Esophagus muscularis mucosa (tissue), 3 donors: ENCODE measurements around the gene PRSS21.

Source experiments
- EP300 ChIP-seq: sonication (generic); formaldehyde crosslinking; IDR thresholded peaks from one replicate; pipeline ENCODE4 v1.6.1; 2017; ENCODE audit warnings: antibody characterized with exemption
- TF ChIP-seq, protein P1 (sequence below), 3 experiments: fragments of 200-600 bp in 2 of 3; fragments of 450-650 bp in 1 of 3; sonication (generic) in 2 of 3; IDR thresholded peaks; one replicate each; pipeline ENCODE4 v1.5.1; 2017 to 2019; ENCODE audit warnings: antibody characterized with exemption in 3 of 3, mild to moderate bottlenecking in 2 of 3, moderate library complexity in 1 of 3

DNA sequence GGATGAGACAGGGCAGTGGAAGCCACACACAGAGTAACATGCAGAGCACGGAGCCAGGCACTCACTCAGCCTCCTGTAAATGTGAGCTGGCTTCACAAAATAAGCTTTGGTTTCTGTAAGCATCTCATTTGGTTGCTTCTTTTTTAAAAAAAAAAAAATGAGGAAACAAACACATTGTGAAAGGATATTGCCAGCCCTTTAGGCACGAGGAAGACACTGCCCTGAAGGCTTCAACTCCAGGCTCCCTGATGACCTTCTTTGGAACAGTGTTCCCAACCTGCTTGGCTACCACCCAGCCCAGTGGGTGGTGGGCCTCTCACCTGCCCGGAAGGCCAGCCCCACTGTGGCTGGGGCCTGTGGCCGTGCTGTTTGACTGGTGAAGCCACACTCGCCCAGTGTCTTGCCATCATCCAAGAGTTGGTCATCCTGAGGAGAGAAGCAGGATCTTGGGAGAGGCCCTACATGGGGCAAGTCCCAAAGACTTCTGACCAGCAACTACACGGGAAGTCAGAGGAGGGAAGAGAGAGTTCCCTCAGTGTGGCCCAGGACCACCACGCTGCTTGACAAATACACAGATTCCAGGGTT is 41.8 kb upstream of the PRSS21 start:
- TF ChIP-seq, protein P1, sequence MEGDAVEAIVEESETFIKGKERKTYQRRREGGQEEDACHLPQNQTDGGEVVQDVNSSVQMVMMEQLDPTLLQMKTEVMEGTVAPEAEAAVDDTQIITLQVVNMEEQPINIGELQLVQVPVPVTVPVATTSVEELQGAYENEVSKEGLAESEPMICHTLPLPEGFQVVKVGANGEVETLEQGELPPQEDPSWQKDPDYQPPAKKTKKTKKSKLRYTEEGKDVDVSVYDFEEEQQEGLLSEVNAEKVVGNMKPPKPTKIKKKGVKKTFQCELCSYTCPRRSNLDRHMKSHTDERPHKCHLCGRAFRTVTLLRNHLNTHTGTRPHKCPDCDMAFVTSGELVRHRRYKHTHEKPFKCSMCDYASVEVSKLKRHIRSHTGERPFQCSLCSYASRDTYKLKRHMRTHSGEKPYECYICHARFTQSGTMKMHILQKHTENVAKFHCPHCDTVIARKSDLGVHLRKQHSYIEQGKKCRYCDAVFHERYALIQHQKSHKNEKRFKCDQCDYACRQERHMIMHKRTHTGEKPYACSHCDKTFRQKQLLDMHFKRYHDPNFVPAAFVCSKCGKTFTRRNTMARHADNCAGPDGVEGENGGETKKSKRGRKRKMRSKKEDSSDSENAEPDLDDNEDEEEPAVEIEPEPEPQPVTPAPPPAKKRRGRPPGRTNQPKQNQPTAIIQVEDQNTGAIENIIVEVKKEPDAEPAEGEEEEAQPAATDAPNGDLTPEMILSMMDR (IDR thresholded peaks at IDR 0.05), result no peak
- no peak for TF ChIP-seq EP300
